HepG2 (cell line): ENCODE results near the gene NFKBIA. TPM values are rescaled to one million over a fixed set of nuclear protein-coding genes. Genes with fewer than 3 reads are reported as not detected.
A peak's percentile ranks its signal among the peaks of the same experiment; 100 is the strongest.

ENCODE experiments used
- AKNA ChIP-seq: sonication (generic); formaldehyde crosslinking; IDR thresholded peaks from 2 replicates; pipeline ENCODE4 v1.4.0; 2020; ENCODE audit warnings: missing genetic modification reagents, borderline replicate concordance
- BORCS8-MEF2B ChIP-seq: sonication (generic); formaldehyde crosslinking; IDR thresholded peaks from 2 replicates; pipeline ENCODE4 v1.8.0; 2022; ENCODE audit warnings: mild to moderate bottlenecking, missing genetic modification reagents
- DBP ChIP-seq: sonication (generic); formaldehyde crosslinking; IDR thresholded peaks from 2 replicates; pipeline ENCODE4 v1.4.0; 2020; ENCODE audit warnings: missing genetic modification reagents; ENCODE audit errors: not compliant biosample characterization
- GFI1 ChIP-seq: sonication (generic); formaldehyde crosslinking; IDR thresholded peaks from 2 replicates; pipeline ENCODE4 v1.5.0; 2020; ENCODE audit warnings: missing genetic modification reagents, mild to moderate bottlenecking, borderline replicate concordance
- HMG20A ChIP-seq: IDR thresholded peaks from 2 replicates; pipeline ENCODE4 v1.6.1; 2016; ENCODE audit warnings: borderline replicate concordance
- HNF4A ChIP-seq: sonication (generic); formaldehyde crosslinking; IDR thresholded peaks from 2 replicates; pipeline ENCODE4 v1.4.0; 2020; ENCODE audit warnings: missing genetic modification reagents
- HOXA5 ChIP-seq: sonication (generic); formaldehyde crosslinking; IDR thresholded peaks from 2 replicates; pipeline ENCODE4 v1.4.0; 2020; ENCODE audit warnings: missing genetic modification reagents
- HOXD1 ChIP-seq: sonication (generic); formaldehyde crosslinking; IDR thresholded peaks from 2 replicates; pipeline ENCODE4 v1.5.0; 2020; ENCODE audit warnings: missing genetic modification reagents
- IKZF1 ChIP-seq: fragments of 450-650 bp; IDR thresholded peaks from 2 replicates; pipeline ENCODE4 v1.7.1; 2016
- KDM5A ChIP-seq: fragments of 200-600 bp; sonication (generic); IDR thresholded peaks from 2 replicates; pipeline ENCODE4 v1.7.0; 2018; ENCODE audit warnings: antibody characterized with exemption, mild to moderate bottlenecking, low read length, borderline replicate concordance
- KDM5B ChIP-seq: sonication (generic); formaldehyde crosslinking; IDR thresholded peaks from 2 replicates; pipeline ENCODE4 v1.4.0; 2020; ENCODE audit warnings: missing genetic modification reagents, mild to moderate bottlenecking, borderline replicate concordance
- POLR2G ChIP-seq: fragments of 200-400 bp; formaldehyde crosslinking; IDR thresholded peaks from 2 replicates; pipeline ENCODE4 v1.6.1; 2018; ENCODE audit warnings: mild to moderate bottlenecking, low read depth, low read length, moderate library complexity
- REL ChIP-seq: sonication (generic); formaldehyde crosslinking; conservative IDR thresholded peaks from 2 replicates; pipeline ENCODE4 v1.8.0; 2022; ENCODE audit warnings: mild to moderate bottlenecking, missing genetic modification reagents, moderate library complexity
- RNF2 ChIP-seq: fragments of 450-650 bp; conservative IDR thresholded peaks from 2 replicates; pipeline ENCODE4 v1.6.1; 2016; ENCODE audit warnings: low read depth
- SAP130 ChIP-seq: IDR thresholded peaks from 2 replicates; pipeline ENCODE4 v1.6.1; 2016; ENCODE audit warnings: low read depth
- SP140L ChIP-seq: sonication (generic); formaldehyde crosslinking; IDR thresholded peaks from 2 replicates; pipeline ENCODE4 v1.4.0; 2020; ENCODE audit warnings: missing genetic modification reagents, borderline replicate concordance
- TRIM24 ChIP-seq: sonication (generic); formaldehyde crosslinking; IDR thresholded peaks from 2 replicates; pipeline ENCODE4 v1.8.0; 2022; ENCODE audit warnings: mild to moderate bottlenecking, missing genetic modification reagents
- ZBTB21 ChIP-seq: sonication (generic); formaldehyde crosslinking; IDR thresholded peaks from 2 replicates; pipeline ENCODE4 v1.4.0; 2020; ENCODE audit warnings: missing genetic modification reagents
- ZNF10 ChIP-seq: sonication (generic); formaldehyde crosslinking; IDR thresholded peaks from 2 replicates; pipeline ENCODE4 v1.4.0; 2020; ENCODE audit warnings: mild to moderate bottlenecking, low read depth, missing genetic modification reagents, borderline replicate concordance
- ZNF121 ChIP-seq: sonication (generic); formaldehyde crosslinking; IDR thresholded peaks from 2 replicates; pipeline ENCODE4 v1.5.0; 2020; ENCODE audit warnings: mild to moderate bottlenecking, missing genetic modification reagents
- ZNF224 ChIP-seq: sonication (generic); formaldehyde crosslinking; IDR thresholded peaks from 2 replicates; pipeline ENCODE4 v1.5.0; 2020; ENCODE audit warnings: mild to moderate bottlenecking, missing genetic modification reagents
- ZNF3 ChIP-seq: IDR thresholded peaks from 2 replicates; pipeline ENCODE4 v1.7.0; 2017; ENCODE audit warnings: inconsistent platforms
- ZNF33B ChIP-seq: sonication (generic); formaldehyde crosslinking; IDR thresholded peaks from 2 replicates; pipeline ENCODE4 v1.5.1; 2020; ENCODE audit warnings: mild to moderate bottlenecking, missing genetic modification reagents
- ZNF598 ChIP-seq: sonication (generic); formaldehyde crosslinking; IDR thresholded peaks from 2 replicates; pipeline ENCODE4 v1.5.1; 2020; ENCODE audit warnings: mild to moderate bottlenecking, missing genetic modification reagents, borderline replicate concordance
- ZNF678 ChIP-seq: sonication (generic); formaldehyde crosslinking; IDR thresholded peaks from 2 replicates; pipeline ENCODE4 v1.4.0; 2020; ENCODE audit warnings: mild to moderate bottlenecking, missing genetic modification reagents
- ZNF75D ChIP-seq: sonication (generic); formaldehyde crosslinking; IDR thresholded peaks from 2 replicates; pipeline ENCODE4 v1.8.1; 2023; ENCODE audit warnings: missing genetic modification reagents, mild to moderate bottlenecking, borderline replicate concordance
- ZNF83 ChIP-seq: sonication (generic); formaldehyde crosslinking; IDR thresholded peaks from 2 replicates; pipeline ENCODE4 v1.4.0; 2020; ENCODE audit warnings: missing genetic modification reagents, mild to moderate bottlenecking, borderline replicate concordance
- ZSCAN9 ChIP-seq: IDR thresholded peaks from 2 replicates; pipeline ENCODE4 v1.6.1; 2016; ENCODE audit warnings: borderline replicate concordance
- polyA plus RNA-seq, 8 experiments: library from polyadenylated mRNA; depleted of rRNA in 3 of 8; stranded (reverse) in 7 of 8; unstranded in 1 of 8; fragments of >200 nt; fragmentation: Illumina TruSeq in 4 of 8; extraction: Trizol in 4 of 8; gene quantifications; 2 replicates each; pipeline versions ENCODE4 v1.2.1 to v1.2.3, GENCODE V29; 2011 to 2016; ENCODE audit warnings: low read depth in 4 of 8, missing spikeins in 1 of 8, mixed read lengths in 1 of 8; ENCODE audit not compliant: insufficient read depth in 1 of 8
- total RNA-seq, 5 experiments: library from RNA; depleted of rRNA; stranded (reverse); fragments of >200 nt; fragmentation: Illumina TruSeq; extraction: Trizol; gene quantifications; 2 replicates each; pipeline ENCODE4 v1.2.3, GENCODE V29; 2016; ENCODE audit warnings: low read depth in 1 of 5

NFKBIA gene
- total and polyA plus RNA-seq, 2 of the 13 experiments (the other 11 are each of a cell fraction or from before 2014, with no cell fraction given), result 197 to 319 TPM

- no peak for TF ChIP-seq ZNF121
- no peak for TF ChIP-seq ZBTB21 (CRISPR knock-in tag)
- TF ChIP-seq KDM5B, result no peak
- TF ChIP-seq ZNF3 (CRISPR knock-in tag), result no peak
- TF ChIP-seq ZNF75D (CRISPR knock-in tag), result no peak; the same call in 1 of the 2 replicates
- TF ChIP-seq SAP130, result peak; percentile 78
- no peak for TF ChIP-seq ZNF33B (CRISPR knock-in tag)
- peak; percentile 78; the same call in 1 of the 2 replicates for TF ChIP-seq HOXA5
- TF ChIP-seq ZNF83 (CRISPR knock-in tag), result no peak
- TF ChIP-seq RNF2, result no peak
- TF ChIP-seq REL, result no peak
- peak; percentile 48; the same call in 1 of the 2 replicates for TF ChIP-seq GFI1 (CRISPR knock-in tag)
- TF ChIP-seq KDM5A, result peak; percentile 65; the same call in 1 of the 2 replicates
- TF ChIP-seq POLR2G, result no peak
- no peak for TF ChIP-seq DBP (CRISPR knock-in tag)
- TF ChIP-seq ZNF224 (CRISPR knock-in tag), result no peak
- TF ChIP-seq HNF4A (CRISPR knock-in tag), result no peak
- TF ChIP-seq ZNF678 (CRISPR knock-in tag), result no peak
- TF ChIP-seq HMG20A, result no peak
- no peak for TF ChIP-seq TRIM24
- no peak for TF ChIP-seq ZNF598 (CRISPR knock-in tag)
- 0 out of 2 replicates have a peak, but pooled peaks have one; percentile 49 for TF ChIP-seq SP140L (CRISPR knock-in tag)
- no peak for TF ChIP-seq BORCS8-MEF2B
- no peak for TF ChIP-seq HOXD1 (CRISPR knock-in tag)
- no peak for TF ChIP-seq AKNA (CRISPR knock-in tag)
- no peak for TF ChIP-seq IKZF1
- 0 out of 2 replicates have a peak, but pooled peaks have one; percentile 45 for TF ChIP-seq ZSCAN9 (CRISPR knock-in tag)
- TF ChIP-seq ZNF10 (CRISPR knock-in tag), result no peak
Measured at GRCh38 chr14:35406506-35407305, 2.2 kb upstream of the NFKBIA start (continued).
